Fibroblast of upper back skin (primary cell): Measurements from ENCODE around the gene TMEM151A.

Source experiments
- DNase-seq: peaks from one replicate; pipeline ENCODE4 v3.0.0-alpha.2; 2013

TMEM151A gene

DNA sequence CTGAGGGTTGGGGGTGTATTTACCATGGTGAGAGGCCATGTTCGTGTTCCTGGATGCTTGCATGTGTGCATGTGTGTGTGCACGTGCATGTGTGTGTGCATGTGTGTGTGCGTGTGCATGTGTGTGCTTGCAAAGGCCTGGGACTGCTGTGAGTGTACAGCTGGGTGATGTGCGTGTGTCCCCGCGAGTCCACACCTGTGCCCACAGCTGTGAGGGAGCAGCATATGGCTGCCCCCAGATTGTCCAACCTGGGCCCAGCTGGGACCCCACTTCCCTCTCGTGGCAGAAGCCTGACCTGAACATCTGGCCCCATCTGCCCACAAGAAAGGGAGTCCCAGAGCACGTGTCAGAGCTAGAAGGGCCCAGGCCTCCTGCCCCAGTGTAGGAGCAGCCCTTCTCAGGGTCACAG lies 33.6 kb downstream of the TMEM151A start:
- no peak for DNase-seq

DNA sequence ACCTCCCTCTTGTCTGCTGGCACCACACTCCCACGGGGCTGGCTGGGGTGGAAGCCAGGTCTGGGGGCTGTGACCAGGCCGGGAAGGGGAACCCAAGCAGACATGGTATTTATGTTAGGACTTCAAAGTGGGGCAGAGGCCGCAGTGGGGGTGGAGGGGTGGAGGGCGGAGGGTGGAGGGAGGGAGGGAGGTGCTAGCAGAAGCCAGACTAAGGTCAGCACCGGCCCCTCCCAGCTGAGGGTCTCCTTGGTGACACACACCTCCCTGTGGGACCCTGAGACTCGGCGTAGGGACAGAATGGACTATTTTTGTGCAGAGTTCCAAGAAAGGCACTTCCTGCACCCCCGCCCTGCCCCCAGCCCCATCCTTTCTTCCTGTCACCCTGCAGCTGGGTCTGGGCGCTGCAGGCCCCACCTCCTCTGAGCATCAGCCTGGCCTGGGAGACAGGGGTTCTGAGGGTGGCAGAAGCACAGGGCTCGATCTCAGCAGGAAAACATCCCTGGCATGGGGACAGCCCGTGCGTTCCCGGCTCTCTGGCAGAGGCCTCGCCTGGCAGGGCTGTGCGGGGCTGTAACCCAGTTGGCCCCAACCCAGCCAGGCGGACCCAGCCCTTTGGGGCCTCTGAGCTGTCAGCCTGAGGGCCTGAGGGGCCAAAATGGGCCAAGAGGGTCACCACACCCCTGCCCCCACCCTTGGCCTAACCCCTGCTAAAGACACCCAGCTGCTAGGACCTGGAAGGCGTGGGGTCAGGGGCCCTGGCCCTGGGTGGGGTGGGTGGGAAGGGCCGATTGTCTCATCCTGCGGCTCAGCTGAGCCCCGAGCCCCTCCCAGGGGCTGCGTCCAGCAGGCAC lies 34.8 kb downstream of the TMEM151A start:
- DNase-seq, result peak; percentile 56

DNA sequence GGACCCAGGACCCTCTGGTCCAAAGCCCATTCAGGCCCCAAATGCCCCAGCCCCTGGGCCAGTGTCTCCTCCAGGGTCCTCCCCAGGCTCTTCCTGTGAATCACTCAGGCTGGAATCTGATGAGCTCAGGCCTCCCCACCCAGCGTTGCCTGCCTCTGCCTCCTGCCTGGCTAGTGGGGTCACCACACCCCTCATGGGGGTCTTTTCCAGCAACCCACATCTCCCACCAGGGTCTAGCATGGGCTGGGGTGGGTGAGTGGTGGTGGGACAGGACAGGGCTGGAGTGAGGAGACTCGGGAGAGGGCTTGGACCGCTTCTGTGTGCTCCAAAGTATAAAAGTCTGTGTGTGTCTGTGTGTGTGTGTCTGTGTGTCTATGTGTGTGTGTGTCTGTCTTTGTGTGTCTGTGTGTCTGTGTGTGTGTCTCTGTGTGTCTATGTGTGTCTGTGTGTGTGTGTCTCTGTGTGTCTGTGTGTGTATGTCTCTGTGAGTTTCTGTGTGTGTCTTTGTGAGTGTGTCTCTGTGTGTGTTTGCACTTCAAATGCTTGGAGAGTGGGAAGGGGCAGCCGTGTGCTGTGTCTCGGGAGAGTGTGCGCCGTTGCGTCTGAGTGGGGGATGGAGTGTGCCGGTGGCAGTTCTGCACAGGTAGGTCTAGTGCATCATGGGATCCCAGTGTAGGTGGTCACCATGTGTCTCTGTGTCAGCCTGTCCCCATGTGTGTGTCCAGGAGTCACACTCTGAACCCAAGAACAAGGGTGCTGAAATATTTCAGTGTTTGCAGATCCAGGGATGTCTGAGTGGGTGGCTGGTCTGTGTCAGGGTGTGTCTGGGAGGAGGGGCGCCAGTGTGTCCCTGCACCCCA lies 35.7 kb downstream of the TMEM151A start:
- peak; percentile 77 for DNase-seq

DNA sequence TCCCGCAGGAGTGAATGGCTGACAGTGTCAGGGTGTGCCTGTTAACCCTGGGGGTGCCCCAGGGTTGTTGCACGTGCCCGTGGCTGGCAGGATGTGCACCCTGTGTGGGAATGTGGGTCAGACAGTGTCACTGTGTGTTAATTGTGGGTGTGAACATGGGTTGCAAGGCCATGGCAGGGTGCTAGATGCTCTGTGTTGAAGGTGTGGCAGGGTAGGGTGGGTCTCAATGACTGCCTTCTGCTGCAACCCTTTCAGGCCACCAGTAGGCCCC lies 36.3 kb downstream of the TMEM151A start:
- no peak for DNase-seq

DNA sequence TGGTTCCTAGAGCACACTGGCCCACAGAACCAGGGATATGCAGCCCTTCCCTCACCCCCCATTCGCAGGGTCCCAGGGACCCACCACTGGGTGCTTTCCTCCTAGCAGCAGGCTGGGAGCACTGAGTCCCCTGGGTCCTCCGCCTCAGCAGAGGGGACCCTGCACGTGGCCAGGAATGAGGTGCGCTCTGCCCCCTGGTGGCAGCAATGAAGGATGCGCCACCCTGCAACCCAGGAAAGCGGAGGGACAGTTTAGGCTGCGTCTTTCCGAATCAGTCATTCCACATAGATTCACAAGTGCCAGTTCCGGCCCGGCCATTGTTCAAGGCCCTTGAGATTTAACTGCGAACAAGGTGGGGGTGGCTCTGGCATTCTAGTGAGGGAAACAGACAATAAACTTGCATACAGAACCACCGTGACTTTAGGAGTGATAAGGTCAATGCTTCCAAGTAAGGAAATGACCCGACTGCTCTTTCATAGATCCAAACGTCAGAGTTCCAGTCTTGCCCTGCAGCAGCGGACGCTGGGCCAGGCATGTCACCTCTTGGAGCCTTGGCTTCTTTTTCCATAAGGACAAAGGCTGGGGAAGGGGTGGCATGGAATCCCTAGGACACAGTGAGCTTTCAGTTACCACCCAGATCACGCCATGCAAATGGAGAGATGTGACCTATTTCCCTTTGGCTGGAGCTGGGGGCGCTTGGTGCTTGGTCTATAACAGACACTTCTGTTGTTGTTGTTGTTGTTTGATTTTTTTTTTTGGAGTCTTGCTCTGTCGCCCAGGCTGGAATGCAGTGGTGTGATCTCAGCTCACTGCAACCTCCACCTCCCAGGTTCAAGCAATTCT lies 36.8 kb downstream of the TMEM151A start:
- peak; percentile 73 for DNase-seq

DNA sequence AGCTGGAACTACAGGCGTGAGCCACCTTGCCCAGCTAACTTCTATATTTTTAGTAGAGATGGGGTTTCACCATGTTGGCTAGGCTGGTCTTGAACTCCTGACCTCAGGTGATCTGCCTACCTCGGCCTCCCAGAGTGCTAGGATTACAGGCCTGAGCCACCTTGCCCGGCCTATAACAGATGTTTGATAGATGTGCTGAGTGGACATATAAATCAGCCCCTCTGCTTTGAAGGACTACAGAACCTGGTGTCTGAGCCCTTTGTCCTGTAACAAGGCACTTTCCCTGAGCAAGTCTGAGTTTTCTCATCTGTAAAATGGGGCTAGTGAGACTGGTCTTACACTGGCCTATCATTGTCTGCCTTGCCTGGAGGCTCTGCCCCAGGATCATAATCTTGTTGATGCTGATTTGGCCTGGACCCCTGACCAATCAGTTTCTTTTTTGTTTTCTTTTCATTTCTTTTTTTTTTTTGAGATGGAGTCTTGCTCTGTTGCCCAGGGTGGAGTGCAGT lies 37.5 kb downstream of the TMEM151A start:
- DNase-seq, result no peak

DNA sequence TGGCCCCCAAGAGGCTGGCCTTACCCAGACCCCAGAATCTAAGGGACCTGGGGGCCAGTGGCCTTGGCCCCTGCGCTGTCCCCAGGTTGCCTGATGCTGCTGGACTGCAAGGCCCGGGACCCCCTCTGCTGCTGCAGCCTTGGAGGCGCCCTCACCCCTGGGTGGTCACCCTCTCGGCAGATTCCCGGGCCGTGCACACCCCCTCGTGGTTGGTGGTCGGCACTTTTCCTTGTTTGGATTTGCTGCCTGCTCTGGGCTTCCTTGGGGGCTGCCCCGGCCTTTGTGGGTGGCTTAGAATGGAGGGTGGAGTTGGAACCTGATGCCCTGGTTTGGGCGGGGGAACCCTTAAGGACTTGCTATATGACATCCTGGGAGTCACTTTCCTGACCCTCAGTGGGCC lies 39.2 kb downstream of the TMEM151A start:
- DNase-seq, result no peak

DNA sequence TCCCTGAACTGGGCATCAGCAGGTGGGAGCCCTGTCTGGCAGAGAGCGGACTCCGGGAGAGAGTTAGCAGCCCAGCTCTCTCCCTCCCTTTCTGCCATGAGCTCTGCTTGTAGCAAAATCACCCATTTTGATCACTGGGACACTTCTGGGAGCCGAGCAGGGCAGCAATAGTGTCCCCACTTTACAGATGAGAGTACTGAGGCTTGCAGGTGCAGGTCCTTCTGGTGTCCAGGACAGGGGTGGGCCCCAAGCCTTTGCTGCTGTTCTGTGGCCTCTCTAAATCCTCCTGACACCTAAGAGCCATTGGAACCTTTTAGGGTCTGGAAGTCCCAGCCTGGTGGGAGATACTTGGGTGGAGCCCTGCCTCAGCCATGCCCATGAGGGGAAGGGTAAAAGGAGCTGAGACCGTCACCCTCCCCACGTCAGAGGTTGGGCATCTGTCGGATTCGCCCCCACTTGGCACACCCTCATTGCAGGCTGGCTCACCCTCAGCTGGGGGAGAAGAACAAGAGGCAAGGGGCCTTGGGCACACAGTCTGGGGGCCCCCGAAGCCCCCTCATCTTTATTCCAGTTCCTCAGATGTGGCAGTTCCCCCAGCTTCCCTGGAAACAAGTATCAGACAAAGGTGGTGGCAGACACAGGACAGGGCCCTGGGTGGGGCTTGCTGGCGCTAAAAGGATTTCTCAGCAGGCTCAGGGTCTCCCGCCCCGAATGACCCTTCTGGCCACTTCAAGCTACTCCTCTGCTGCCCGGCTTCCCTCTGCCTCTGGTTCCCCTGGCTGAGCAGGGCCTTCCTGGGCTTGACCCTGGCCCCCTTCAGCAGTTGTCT lies 40.1 kb downstream of the TMEM151A start:
- DNase-seq, result no peak

DNA sequence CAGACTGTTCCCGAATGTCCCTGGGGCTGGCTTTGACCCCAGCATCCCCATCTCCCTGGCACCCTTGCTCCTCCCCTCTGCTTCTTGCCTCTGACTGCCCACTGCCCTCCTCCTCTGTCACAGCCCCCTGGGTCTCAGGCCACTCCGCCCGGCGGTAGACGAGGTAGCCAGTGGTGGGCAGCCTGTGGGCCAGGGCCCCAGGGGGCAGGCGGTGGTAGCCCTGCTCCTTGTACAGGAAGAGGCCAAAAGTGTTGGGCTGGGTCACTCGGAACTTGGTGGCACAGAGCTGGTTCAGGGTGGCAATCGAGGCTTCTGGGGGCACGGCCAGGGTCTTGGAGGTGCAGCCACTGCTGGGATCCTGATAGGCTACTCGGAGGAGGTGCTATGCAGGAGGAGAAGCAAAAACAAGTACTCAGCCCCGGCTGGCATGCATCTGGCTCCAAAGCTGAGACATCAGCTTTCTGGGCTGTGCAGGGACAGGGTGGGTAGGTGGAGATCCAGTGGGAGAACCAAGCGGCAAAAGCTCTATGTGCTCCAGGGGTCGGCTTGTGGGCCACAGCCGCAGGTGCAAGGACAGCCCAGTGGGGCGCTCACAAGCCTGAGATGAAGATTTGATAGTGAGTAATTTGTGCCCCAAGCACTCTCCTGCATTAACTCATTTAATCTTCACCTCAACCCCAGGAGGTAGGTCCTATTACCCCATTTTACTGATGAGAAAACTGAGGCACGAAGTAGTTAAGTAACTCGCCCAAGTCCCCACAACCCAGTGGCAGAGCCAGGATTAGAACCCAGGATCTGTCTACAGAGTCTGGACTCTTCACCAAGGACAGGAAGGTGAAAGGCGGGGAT lies 40.9 kb downstream of the TMEM151A start:
- no peak for DNase-seq

DNA sequence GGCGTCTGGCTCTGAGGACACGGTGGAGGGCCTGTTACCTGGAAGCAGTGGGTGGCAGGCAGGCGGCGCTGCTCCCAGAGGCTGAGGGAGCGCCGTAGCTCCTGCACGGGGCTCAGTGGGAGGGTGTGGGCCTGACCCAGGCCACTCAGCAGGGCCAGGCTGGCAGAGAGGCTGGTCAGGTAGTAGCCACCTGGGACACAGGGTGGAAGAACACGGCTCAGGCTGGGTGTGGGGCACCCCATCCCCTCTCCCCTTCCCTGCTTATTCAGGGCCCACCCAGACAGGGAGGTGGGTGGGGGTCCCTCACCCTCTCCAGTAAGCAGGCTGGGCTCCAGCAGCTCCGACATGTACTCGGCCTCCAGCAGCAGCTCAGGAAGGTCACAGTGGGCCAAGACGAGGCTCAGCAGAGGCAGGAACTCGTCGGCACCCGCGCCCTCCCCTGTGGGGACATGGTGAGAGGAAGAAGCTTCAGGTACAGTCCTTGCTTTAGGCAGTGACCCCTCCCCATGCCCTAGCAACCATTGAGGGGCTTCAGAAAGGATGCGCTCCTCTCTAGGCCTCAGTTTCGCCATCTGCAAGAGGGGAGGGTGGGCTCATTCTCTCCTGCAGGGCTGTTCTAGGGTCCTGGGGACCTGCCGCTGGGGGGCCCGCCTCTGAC lies 41.7 kb downstream of the TMEM151A start:
- no peak for DNase-seq

DNA sequence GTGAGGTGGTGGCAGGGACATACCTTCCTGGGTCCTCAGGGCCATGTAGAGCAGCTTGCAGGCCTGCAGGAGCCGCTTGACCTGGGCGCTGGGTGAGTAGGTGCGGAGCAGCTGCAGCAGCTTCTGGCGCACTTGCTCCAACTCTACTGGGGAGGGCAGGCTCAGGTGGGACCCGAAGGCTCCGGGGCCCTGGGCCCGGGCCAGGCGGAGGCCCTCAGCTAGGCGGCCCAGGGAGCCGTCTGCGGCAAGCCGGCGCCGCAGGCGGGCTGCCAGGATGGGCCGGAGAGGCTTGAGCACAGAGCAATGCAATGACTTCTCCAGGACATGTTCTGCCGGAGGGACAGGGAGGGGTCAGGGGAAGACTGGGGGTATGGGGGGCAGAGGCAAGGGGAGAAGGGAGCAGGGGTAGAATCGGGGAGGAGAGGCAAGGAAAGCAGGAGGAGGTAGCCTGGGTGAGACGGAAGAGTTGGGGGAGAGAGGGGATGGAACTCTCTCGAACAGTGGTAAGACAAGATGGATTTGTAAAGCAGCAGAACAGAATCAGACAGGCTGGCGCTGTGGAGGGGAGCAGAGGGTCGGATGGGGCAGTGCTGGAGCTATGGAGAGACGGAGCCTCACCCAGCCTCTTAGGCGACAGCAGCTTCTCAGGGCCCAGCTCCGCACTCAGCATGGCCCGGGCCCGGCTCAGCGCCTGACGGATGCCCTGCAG lies 42.4 kb downstream of the TMEM151A start:
- DNase-seq, result no peak

DNA sequence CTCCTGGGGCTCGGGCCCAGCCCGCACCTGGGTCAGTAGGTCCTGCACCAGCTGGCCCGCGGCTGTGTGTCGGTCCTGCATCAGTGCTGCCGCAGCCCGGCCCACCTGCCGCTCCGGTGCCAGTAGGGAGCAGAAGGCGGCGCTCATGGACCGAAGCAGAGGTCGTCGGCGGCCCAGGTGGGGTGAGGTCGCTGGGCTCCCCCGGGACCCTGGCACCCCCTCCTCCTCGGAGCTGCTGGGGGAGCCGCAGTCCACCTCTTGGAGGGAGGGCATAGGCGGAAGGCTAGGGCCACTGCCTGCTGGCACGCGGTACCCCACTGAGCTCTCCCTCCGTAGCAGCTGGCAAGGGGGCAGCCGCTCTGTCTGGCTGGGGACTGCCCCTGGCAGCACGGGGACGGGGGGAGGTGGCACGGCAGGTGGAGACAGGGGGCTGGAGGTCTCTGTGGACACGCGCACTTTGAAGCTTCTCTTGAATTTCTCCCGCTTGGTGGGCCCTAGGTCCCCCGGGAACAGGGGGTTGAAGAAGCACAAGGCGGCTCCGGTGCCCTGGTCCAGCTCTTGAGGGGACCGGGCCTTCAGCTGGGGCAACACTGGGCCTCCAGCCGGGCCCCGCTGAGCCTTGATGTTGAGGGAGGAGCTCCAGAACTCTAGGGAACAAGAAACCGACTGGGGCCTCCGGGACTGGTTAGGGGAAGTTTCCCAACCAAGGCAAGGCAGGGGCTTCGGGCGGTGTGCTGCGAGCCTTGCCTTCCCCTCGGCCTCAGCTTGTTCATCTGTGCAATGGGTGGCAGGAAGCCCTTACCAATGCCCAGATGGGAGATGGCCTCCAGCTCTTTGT lies 43.1 kb downstream of the TMEM151A start:
- DNase-seq, result no peak

DNA sequence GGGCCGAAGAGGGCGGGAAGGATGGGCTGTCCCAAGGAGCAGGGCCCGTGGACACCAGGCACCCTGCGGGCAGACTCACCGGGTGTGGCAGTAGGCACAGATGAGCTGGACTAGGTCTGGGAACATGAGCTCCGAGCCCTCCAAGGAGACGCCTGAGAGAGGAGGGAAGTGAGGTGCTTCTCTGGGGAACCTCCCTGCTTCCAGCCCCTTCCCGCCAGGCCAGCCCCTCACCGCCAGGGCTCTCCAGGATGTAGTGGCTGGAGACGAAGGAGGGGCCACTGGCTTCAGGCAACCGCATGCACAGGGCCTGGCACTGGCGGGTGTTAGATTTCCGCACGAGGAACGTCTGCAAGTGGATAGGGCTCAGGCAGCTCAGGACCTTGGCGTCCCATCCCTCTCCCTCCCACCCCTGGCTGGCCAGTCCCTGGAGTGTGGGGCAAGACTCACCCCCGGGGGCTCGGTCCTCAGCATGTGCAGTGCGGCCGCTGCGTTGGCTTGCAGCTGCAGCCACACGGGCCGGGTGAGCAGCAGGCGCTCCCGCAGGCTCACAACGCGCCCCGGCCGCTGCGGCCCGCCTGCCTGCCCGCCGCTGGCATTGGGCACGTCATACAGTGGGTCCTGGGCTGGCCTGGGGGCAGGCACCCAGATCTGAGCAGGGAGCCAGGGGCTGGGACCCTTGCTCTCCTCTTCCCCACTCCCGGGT lies 44.0 kb downstream of the TMEM151A start:
- DNase-seq, result peak; percentile 54

DNA sequence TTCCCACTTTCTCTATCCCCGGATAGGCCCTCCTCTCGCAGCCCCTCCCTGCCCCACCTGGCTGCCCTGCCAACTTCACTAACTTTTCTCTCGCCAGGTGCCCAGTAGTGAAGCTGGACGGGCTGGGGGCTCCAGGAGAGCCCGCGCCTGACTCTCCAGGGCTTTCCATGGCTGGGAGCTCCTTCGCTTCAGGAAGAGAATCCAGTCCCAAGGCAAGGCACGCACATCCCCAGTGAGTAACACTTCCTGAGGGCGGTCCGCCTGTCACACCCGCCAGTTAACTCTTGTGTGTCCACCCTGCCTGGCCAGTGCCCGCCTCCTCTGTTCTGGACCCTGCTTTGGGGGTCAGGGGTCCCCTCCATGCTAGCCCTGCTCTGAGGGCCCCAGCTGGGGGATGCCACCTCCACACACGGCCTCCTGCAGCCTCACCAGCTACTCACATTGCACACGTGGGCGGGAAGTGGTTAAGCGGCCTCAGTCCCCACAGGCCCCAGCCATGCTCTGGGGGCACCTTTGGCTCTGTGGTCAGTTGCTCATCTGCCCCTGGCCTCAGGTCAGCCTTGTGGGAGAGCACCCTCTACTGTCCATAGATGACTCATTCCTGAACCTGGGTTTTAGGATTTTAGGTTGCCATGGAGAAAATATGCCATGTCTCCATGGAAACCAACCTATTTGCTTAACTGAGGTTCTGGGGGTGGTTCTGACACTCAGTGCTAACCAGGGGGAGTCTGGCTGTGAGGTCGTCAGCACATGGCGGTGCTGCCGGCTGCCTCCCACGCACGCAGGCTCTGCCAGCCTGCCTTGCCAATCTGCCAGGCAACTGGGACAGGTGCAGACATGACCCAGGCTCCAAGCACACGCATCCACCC lies 44.8 kb downstream of the TMEM151A start, which contains the start of gene RIN1:
TSS of gene RIN1 (minus strand) at position 201 of the 869 bp plus-strand sequence. CDS start at position 169, 32 bp downstream.
- DNase-seq, result peak; percentile 91

DNA sequence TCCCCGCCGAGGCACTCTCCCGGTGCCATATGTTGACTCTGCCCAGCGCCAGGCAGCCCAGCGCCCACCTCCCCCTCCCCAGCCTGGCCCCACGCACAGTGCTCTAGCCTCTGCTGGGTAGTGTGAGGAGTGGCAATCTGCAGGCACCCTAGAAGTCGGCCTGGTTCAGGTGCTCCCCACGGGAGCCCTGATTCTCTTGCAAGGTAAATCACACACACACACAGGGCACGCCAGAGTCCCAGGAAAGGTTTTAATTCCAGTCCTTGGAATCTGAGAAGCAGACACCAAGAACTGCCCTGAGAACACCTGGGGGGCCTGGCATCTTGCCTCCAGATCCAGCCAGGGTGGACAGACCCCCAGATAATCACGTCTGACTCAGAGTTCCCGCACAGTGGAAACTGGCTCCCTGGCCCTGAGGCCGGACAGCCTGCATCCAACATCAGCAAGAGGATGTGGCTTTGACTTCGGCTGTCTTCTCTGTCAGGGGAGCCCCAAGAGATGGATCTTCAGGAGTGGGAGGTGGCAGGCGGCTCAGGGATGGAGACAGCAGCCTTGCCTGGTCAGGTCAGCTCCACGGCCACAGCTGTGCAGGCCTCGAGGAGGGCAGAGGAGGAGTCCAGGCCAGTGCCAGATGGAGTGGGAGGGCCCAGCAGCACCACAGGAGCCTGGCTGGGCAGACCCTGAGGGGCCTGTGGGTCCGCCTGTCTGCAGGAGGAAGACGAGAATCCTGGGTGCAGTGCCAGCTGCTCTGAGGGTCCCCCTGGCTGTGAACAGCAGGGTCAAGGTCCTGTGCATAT lies 45.6 kb downstream of the TMEM151A start:
- no peak for DNase-seq
